Measurements from ENCODE around the gene ARHGAP35. TPM values are rescaled to one million over a fixed set of nuclear protein-coding genes. Genes with fewer than 3 reads are reported as not detected.

Gene ARHGAP35
- total RNA-seq, 1 experiment from 2014 or later: 52.1 TPM

DNA sequence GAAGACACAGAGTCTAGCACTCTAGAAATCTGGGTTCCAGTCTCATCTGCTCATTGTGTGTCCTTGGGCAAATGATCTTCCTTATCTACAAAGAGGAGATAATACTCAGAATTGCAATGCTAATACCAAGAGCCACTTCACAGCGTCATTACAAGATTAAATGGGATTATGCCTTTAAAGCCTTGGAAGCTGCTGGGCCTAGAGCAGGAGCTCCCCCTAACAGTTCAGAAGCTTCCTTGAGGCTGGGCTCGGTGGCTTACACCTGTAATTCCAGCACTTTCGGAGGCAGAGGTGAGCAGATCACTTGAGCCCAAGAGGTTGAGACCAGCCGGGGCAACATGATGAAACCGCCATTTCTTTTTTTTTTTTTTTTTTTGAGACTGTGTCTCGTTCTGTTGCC, 37.7 kb upstream of the ARHGAP35 start:
- H3K9me3 Mint-ChIP-seq (ENCODE audit: unreplicated experiment): no peaks in the 10 kb centered on the region
- no peaks in the 10 kb centered on the region for H3K4me1 Mint-ChIP-seq (ENCODE audit: insufficient read depth, unreplicated experiment)
- H3K36me3 Mint-ChIP-seq (ENCODE audit: insufficient read depth, unreplicated experiment): no peaks in the 10 kb centered on the region
- H3K27me3 Mint-ChIP-seq (ENCODE audit: insufficient read depth, unreplicated experiment): no peaks in the 10 kb centered on the region
- no peak for DNase-seq (ENCODE audit: unreplicated experiment)
- POLR2A ChIA-PET: interaction anchor here (0.6 to 0.7 kb wide), 2 partner anchors 20 to 329 kb away, joined by 3 read pairs; no protein-coding TSS in a partner anchor
- H3K27ac Mint-ChIP-seq (ENCODE audit: low read depth, unreplicated experiment): no peak overlapping the region
- no peak for TF ChIP-seq CTCF (IDR thresholded peaks at IDR 0.05; ENCODE audit: unreplicated experiment)
- intact Hi-C loops (cut with micrococcal nuclease): no loop called here
- CTCF ChIA-PET: interaction anchor here (0.6 to 1.4 kb wide), 3 partner anchors 30 to 71 kb away, joined by 3 to 5 read pairs (median 3); no protein-coding TSS in a partner anchor
- BruUV-seq (replicated peaks): no TSS peak
- H3K4me3 Mint-ChIP-seq (ENCODE audit: unreplicated experiment): no peak overlapping the region

DNA sequence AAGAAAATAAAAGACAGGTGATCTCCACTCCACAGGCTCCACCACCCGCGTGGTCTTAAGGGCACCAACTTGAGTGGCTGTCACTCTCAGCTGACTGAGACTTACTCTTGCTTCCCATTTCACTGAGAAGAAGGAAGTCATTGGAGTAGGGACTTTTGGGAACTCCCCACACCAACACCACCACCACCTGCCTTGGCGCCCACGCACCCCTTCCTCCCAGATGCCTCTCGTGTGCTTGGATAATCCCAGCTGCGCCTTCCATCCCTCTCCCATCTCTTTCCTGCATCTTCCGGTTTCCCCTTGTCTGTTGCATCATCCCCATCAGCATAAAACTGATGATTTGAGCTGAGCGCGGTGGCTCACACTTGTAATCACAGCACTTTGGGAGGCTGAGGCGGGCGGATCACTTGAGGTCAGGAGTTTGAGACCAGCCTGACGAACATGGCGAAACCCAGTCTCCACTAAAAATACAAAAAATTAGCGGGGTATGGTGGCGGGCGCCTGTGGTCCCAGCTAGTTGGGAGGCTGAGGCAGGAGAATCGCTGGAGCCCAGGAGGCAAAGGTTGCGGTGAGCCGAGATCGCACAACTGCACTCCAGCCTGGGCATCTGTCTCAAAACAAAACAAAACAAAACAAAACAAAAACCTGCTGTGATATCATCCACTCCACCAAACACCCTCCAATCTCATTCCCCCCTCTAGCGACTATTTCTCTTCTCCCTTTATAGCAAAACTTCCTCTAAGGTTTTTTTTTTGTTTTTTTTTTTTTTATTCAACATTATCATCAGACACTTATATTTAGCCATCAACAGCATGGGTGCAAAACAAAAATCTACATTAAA, 35.7 kb upstream of the ARHGAP35 start:
- no peaks in the 10 kb centered on the region for H3K9me3 Mint-ChIP-seq (ENCODE audit: unreplicated experiment)
- POLR2A ChIA-PET: interaction anchor here (1.6 kb wide), 1 partner anchor 41 kb away, joined by 5 read pairs; no protein-coding TSS in a partner anchor

DNA sequence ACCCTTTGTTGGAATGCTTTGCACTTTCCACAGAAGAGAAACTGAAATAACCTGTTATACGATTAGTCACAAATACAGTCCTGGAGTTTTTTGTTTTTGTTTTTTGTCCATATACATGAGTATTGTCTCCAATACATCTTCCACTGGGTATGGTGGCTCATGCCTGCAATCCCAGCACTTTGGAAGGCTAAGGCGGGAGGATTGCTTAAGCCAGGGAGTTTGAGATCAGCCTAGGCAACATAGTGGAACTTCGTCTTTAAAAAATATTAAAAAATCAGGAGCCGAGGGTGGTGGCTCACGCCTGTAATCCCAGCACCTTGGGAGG, 35.1 kb upstream of the ARHGAP35 start:
- ChIA-PET CTCF (interaction anchor here (0.6 to 1.3 kb wide), 4 partner anchors 11 to 70 kb away, joined by 3 to 4 read pairs (median 3); no protein-coding TSS in a partner anchor), POLR2A (no interaction called here)
- BruUV-seq (replicated peaks): no TSS peak
- DNase-seq (ENCODE audit: unreplicated experiment): no peak
- Mint-ChIP-seq H3K27ac (ENCODE audit: low read depth, unreplicated experiment) (no peak overlapping the region), H3K4me1 (ENCODE audit: insufficient read depth, unreplicated experiment) (peaks cover 7% of the 10 kb centered on the region), H3K9me3 (ENCODE audit: unreplicated experiment) (peaks cover under 1% of the 10 kb centered on the region), H3K36me3 (ENCODE audit: insufficient read depth, unreplicated experiment) (no peaks in the 10 kb centered on the region), H3K4me3 (ENCODE audit: unreplicated experiment) (no peak overlapping the region), H3K27me3 (ENCODE audit: insufficient read depth, unreplicated experiment) (no peaks in the 10 kb centered on the region)
- TF ChIP-seq CTCF (IDR thresholded peaks at IDR 0.05; ENCODE audit: unreplicated experiment): no peak
- intact Hi-C loops (cut with micrococcal nuclease): loop anchor here (1.0 kb wide), 1 partner anchor 75 kb away; no protein-coding TSS in a partner anchor

More for the DNA sequence above, 35.7 kb upstream of the ARHGAP35 start:
- BruUV-seq (replicated peaks): no TSS peak
- no peaks in the 10 kb centered on the region for H3K27me3 Mint-ChIP-seq (ENCODE audit: insufficient read depth, unreplicated experiment)
- no peaks in the 10 kb centered on the region for H3K36me3 Mint-ChIP-seq (ENCODE audit: insufficient read depth, unreplicated experiment)
- CTCF ChIA-PET: interaction anchor here (0.8 to 1.2 kb wide), 4 partner anchors 16 to 166 kb away, joined by 3 to 4 read pairs (median 3); no protein-coding TSS in a partner anchor
- DNase-seq (ENCODE audit: unreplicated experiment): peak; percentile 27
- intact Hi-C loops (cut with micrococcal nuclease): loop anchor here (1.0 kb wide), 1 partner anchor 75 kb away; no protein-coding TSS in a partner anchor
- no peak overlapping the region for H3K4me3 Mint-ChIP-seq (ENCODE audit: unreplicated experiment)
- H3K4me1 Mint-ChIP-seq (ENCODE audit: insufficient read depth, unreplicated experiment): peaks cover 7% of the 10 kb centered on the region
- H3K27ac Mint-ChIP-seq (ENCODE audit: low read depth, unreplicated experiment): no peak overlapping the region
- TF ChIP-seq CTCF (IDR thresholded peaks at IDR 0.05; ENCODE audit: unreplicated experiment): no peak

DNA sequence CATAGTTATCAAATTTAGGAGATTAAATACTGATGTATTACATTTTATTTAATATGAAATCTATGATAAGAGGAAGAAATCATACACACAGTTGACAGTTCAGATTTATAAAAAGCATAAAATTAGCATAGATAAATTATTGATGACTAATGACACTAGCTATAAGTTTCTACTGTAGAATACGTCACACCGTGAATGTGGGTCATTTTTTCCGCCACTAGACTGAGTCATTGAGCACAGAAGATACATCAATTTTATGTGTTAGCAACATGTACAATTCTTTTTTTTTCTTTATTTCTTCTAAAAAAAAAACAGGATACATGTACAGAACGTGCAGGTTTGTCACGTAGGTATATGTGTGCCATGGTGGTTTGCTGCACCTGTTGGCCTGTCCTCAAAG, 32.3 kb upstream of the ARHGAP35 start:
- H3K27me3 Mint-ChIP-seq (ENCODE audit: insufficient read depth, unreplicated experiment): no peaks in the 10 kb centered on the region
- H3K36me3 Mint-ChIP-seq (ENCODE audit: insufficient read depth, unreplicated experiment): no peaks in the 10 kb centered on the region
- peaks cover 7% of the 10 kb centered on the region for H3K4me1 Mint-ChIP-seq (ENCODE audit: insufficient read depth, unreplicated experiment)
- ChIA-PET CTCF (interaction anchor here (0.7 to 1.6 kb wide), 2 partner anchors 12 to 71 kb away, joined by 5 to 7 read pairs; no protein-coding TSS in a partner anchor), POLR2A (interaction anchor here (1.1 kb wide), 1 partner anchor 32 kb away, joined by 3 read pairs; no protein-coding TSS in a partner anchor)
- TF ChIP-seq CTCF (IDR thresholded peaks at IDR 0.05; ENCODE audit: unreplicated experiment): no peak
- no TSS peak for BruUV-seq (replicated peaks)
- peaks cover 7% of the 10 kb centered on the region for H3K9me3 Mint-ChIP-seq (ENCODE audit: unreplicated experiment)
- intact Hi-C loops (cut with micrococcal nuclease): no loop called here
- no peak for DNase-seq (ENCODE audit: unreplicated experiment)
- H3K27ac Mint-ChIP-seq (ENCODE audit: low read depth, unreplicated experiment): no peak overlapping the region
- no peak overlapping the region for H3K4me3 Mint-ChIP-seq (ENCODE audit: unreplicated experiment)
